ENCODE results near the gene CAPN3. TPM values are rescaled to one million over a fixed set of nuclear protein-coding genes. Genes with fewer than 3 reads are reported as not detected.

Gene CAPN3
- total and polyA plus RNA-seq, 11 donors: 1.3 to 12.2 (median 7.3) TPM

DNA sequence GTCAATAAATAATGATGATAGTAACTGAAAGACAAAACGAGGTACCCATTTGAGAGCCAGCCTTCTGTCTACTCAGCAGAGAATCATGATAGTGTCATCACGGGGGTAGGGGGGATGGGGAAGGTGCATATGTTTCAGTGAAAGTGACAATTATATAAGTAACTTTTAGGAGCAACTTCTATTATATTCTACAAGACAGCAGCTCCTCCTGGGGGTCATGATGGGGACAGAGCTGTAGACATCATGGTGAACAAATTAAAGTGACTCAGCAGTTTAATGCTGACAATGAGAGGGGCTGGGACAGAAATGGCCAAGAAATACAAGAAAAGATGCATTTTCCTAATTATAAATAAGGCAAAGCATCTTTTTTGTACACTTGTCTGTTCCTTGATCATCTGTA is 11.8 kb downstream of the CAPN3 start:
- Histone ChIP-seq H3K27me3 (no peaks in the 10 kb centered on the region), H3K9me3 (no peaks in the 10 kb centered on the region), H3K4me3 (no peak overlapping the region), H3K36me3 (no peaks in the 10 kb centered on the region), H3K4me1 (peaks cover 0 to 9% (median 0%) of the 10 kb centered on the region in 12 donors), H3K27ac (no peak overlapping the region)
- no peak for TF ChIP-seq POLR2A (IDR thresholded peaks at IDR 0.05)
- TF ChIP-seq, protein P1, sequence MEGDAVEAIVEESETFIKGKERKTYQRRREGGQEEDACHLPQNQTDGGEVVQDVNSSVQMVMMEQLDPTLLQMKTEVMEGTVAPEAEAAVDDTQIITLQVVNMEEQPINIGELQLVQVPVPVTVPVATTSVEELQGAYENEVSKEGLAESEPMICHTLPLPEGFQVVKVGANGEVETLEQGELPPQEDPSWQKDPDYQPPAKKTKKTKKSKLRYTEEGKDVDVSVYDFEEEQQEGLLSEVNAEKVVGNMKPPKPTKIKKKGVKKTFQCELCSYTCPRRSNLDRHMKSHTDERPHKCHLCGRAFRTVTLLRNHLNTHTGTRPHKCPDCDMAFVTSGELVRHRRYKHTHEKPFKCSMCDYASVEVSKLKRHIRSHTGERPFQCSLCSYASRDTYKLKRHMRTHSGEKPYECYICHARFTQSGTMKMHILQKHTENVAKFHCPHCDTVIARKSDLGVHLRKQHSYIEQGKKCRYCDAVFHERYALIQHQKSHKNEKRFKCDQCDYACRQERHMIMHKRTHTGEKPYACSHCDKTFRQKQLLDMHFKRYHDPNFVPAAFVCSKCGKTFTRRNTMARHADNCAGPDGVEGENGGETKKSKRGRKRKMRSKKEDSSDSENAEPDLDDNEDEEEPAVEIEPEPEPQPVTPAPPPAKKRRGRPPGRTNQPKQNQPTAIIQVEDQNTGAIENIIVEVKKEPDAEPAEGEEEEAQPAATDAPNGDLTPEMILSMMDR (IDR thresholded peaks at IDR 0.05): no peak
- intact Hi-C loops (cut with DNase I): loop anchor here in 1 of 10 donors (10.0 kb wide), 1 partner anchor 76 kb away; no protein-coding TSS in a partner anchor
- 83 to 87% (median 85%) methylated on average over 2 of the region's 2 CpGs for WGBS, 4 donors
- DNase-seq: no peak
- no peak for ATAC-seq

DNA sequence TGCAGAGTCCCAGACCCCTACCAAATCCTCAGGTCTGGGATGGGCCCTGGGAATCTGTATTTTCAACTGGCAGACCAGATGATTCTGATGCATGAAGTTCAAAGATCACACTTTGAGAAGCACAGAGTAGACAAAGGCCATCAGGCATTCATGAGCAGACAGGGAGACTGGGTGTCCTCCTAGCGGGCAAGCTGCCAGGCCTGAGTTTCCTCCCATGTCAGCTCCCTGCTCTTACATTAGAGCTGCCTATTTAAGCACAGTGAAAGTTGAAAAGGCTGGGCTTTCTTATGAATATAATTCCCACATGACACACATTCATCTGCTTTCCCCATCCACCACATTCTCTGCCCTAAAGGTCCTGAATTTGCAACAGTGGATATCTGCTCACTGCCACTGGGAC is 14.0 kb downstream of the CAPN3 start:
- H3K27ac ChIP-seq: no peak overlapping the region
- peaks cover 0 to 9% (median 0%) of the 10 kb centered on the region in 12 donors for H3K4me1 ChIP-seq
- intact Hi-C loops (cut with DNase I): loop anchor here in 1 of 10 donors (10.0 kb wide), 1 partner anchor 78 kb away; no protein-coding TSS in a partner anchor
- TF ChIP-seq, protein P1 (IDR thresholded peaks at IDR 0.05): no peak
- no peaks in the 10 kb centered on the region for H3K27me3 ChIP-seq
- DNase-seq (peak; percentile 64 to 85 (median 75)), ATAC-seq (peak in 3 of 4 donors; percentile 71 to 77 (median 74))
- H3K4me3 ChIP-seq: no peak overlapping the region
- peaks cover 0 to 9% (median 0%) of the 10 kb centered on the region in 12 donors for H3K9me3 ChIP-seq
- no peaks in the 10 kb centered on the region for H3K36me3 ChIP-seq
- 15 to 42% (median 37%) methylated on average over 1 of the region's 1 CpG for WGBS, 4 donors

DNA sequence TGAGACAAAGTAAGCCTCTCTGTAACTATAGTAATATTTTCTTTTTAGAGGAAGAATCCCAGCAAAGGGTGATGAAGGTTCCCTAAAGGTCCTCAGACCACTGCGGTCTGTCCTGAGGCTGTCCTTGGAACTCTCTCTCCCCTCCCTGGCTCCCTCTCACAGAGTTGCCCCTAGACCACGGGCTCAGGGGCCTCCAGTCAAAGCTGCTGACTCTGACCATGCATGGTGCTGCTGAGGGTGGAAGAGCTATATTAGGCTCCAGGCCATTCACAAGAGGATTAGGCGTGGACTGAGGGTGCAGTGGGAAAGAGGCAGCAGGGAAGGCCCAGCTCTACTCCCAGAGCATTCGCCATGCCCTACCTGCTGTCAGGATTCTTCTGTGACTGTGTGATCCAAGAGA is 14.6 kb downstream of the CAPN3 start:
- H3K36me3 ChIP-seq: no peaks in the 10 kb centered on the region
- H3K4me1 ChIP-seq: peaks cover 0 to 9% (median 0%) of the 10 kb centered on the region in 12 donors
- H3K27me3 ChIP-seq: no peaks in the 10 kb centered on the region
- H3K27ac ChIP-seq: no peak overlapping the region
- H3K4me3 ChIP-seq: no peak overlapping the region
- 78 to 93% (median 90%) methylated on average over 4 of the region's 4 CpGs for whole genome bisulfite sequencing, 4 donors
- TF ChIP-seq, protein P1 (IDR thresholded peaks at IDR 0.05): no peak
- no peak for TF ChIP-seq POLR2A (IDR thresholded peaks at IDR 0.05)
- peaks cover 0 to 9% (median 0%) of the 10 kb centered on the region in 12 donors for H3K9me3 ChIP-seq
- DNase-seq (no peak), ATAC-seq (no peak)
- intact Hi-C loops (cut with DNase I): loop anchor here in 1 of 10 donors (10.0 kb wide), 1 partner anchor 79 kb away; no protein-coding TSS in a partner anchor

DNA sequence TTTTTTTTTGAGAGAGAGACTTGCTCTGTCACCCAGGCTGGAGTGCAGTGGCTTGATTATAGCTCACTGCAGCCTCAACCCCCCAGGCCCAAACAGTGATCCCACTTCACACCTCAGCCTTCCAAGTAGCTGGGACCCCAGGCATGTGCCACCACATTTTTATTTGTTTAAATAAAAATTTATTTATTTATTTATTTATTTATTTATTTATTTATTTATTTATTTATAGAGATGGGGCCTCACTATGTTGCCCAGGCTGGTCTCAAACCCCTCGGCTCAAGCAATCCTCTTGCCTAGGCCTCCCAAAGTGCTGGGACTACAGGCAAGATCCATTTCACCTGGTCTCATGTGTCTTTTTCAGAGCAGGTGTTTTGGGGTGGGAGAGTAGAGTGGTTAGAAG is 15.5 kb downstream of the CAPN3 start:
- ATAC-seq: no peak
- Histone ChIP-seq H3K27me3 (no peaks in the 10 kb centered on the region), H3K4me3 (no peak overlapping the region), H3K36me3 (no peaks in the 10 kb centered on the region), H3K9me3 (peaks cover 0 to 9% (median 0%) of the 10 kb centered on the region in 12 donors), H3K27ac (no peak overlapping the region), H3K4me1 (peaks cover 0 to 9% (median 0%) of the 10 kb centered on the region in 12 donors)
- 88 to 96% (median 93%) methylated on average over 1 of the region's 1 CpG for WGBS, 4 donors
- TF ChIP-seq, protein P1 (IDR thresholded peaks at IDR 0.05): no peak
- no peak for TF ChIP-seq POLR2A (IDR thresholded peaks at IDR 0.05)
- intact Hi-C loops (cut with DNase I): loop anchor here in 1 of 10 donors (10.0 kb wide), 1 partner anchor 80 kb away; no protein-coding TSS in a partner anchor
- no peak for DNase-seq
